Naive thymus-derived CD4-positive, alpha-beta T cell (primary cell): ENCODE results near the gene PHLDA2. TPM values are rescaled to one million over a fixed set of nuclear protein-coding genes. Genes with fewer than 3 reads are reported as not detected.

Source experiments
- ATAC-seq: fragments of 150-1000 bp; cut with Tn5 transposase; 2 replicates; pipeline ENCODE4 v1.10.0; 2021; ENCODE audit warnings: mild to moderate bottlenecking, moderate library complexity
- CTCF ChIA-PET: fragments of 350-600 bp; sonication (Branson Sonifier 250); formaldehyde crosslinking; loops from one replicate; lab custom pipeline; 2021; ENCODE audit warnings: antibody characterized with exemption; lab: Charles Lee
- POLR2A ChIA-PET: fragments of 350-600 bp; sonication (Branson Sonifier 250); formaldehyde crosslinking; loops from one replicate; lab custom pipeline; 2021; ENCODE audit warnings: antibody characterized with exemption, inconsistent platforms; lab: Charles Lee
- DNase-seq, 9 donors: peaks; one replicate each; pipeline versions ENCODE4 v3.0.0 to v3.0.0-alpha.2; 2020 to 2022; ENCODE audit warnings: mixed read lengths in 1 of 9
- H3K27ac ChIP-seq: one replicate; pipeline ENCODE4 v1.7.0; 2013; ENCODE audit warnings: mild to moderate bottlenecking, low read depth, low read length, moderate library complexity
- H3K27me3 ChIP-seq, 2 donors: one replicate each; pipeline ENCODE4 v1.7.0; 2013; ENCODE audit warnings: low read length in 2 of 2, mild to moderate bottlenecking in 2 of 2, moderate library complexity in 2 of 2; ENCODE audit not compliant: control insufficient read depth in 2 of 2, insufficient read depth in 2 of 2
- H3K36me3 ChIP-seq, 3 experiments: 1 replicate in 2 of 3; 2 replicates in 1 of 3; pipeline ENCODE4 v1.7.0; 2013; ENCODE audit warnings: low read length in 3 of 3, mild to moderate bottlenecking in 3 of 3, moderate library complexity in 1 of 3; ENCODE audit not compliant: insufficient read depth in 3 of 3, control insufficient read depth in 2 of 3
- H3K4me1 ChIP-seq, 2 donors: one replicate each; pipeline ENCODE4 v1.7.0; 2013; ENCODE audit warnings: low read length in 2 of 2, mild to moderate bottlenecking in 2 of 2, moderate library complexity in 1 of 2; ENCODE audit not compliant: control insufficient read depth in 2 of 2, insufficient read depth in 2 of 2
- H3K4me3 ChIP-seq: 2 replicates; pipeline ENCODE4 v1.7.0; 2013; ENCODE audit warnings: mild to moderate bottlenecking, low read length
- H3K9me3 ChIP-seq, 3 experiments: 1 replicate in 2 of 3; 2 replicates in 1 of 3; pipeline ENCODE4 v1.7.0; 2013; ENCODE audit warnings: low read length in 3 of 3; ENCODE audit not compliant: control insufficient read depth in 2 of 3
- H3K27ac Mint-ChIP-seq, 9 donors: one replicate each; pipeline ENCODE4 v1.8.0; 2020 to 2022; ENCODE audit warnings: mixed read lengths in 9 of 9, mild to moderate bottlenecking in 8 of 9, moderate library complexity in 5 of 9, inconsistent platforms in 2 of 9
- H3K27me3 Mint-ChIP-seq, 5 donors: one replicate each; pipeline ENCODE4 v1.8.0; 2021 to 2022; ENCODE audit warnings: mixed read lengths in 5 of 5, mild to moderate bottlenecking in 1 of 5
- H3K36me3 Mint-ChIP-seq, 5 donors: one replicate each; pipeline ENCODE4 v1.8.0; 2020 to 2022; ENCODE audit warnings: mixed read lengths in 5 of 5, mild to moderate bottlenecking in 3 of 5, inconsistent platforms in 1 of 5
- H3K4me1 Mint-ChIP-seq, 7 donors: one replicate each; pipeline ENCODE4 v1.8.0; 2020 to 2022; ENCODE audit warnings: mixed read lengths in 7 of 7, mild to moderate bottlenecking in 3 of 7, inconsistent platforms in 1 of 7
- H3K4me3 Mint-ChIP-seq, 10 donors: one replicate each; pipeline ENCODE4 v1.8.0; 2020 to 2022; ENCODE audit warnings: mild to moderate bottlenecking in 10 of 10, mixed read lengths in 10 of 10, moderate library complexity in 6 of 10, inconsistent platforms in 2 of 10
- H3K9me3 Mint-ChIP-seq, 11 donors: one replicate each; pipeline ENCODE4 v1.8.0; 2020 to 2022; ENCODE audit warnings: mixed read lengths in 11 of 11, mild to moderate bottlenecking in 4 of 11, inconsistent platforms in 1 of 11, moderate library complexity in 1 of 11
- intact Hi-C, 2 donors: fragments of 100-400 bp; cut with micrococcal nuclease; formaldehyde crosslinking; loops; one replicate each; pipeline ENCODE4 v1.15.1; 2023
- polyA plus RNA-seq, 2 donors: library from polyadenylated mRNA; unstranded; fragments of 300-500 nt; fragmentation: Illumina TruSeq; gene quantifications; one replicate each; pipeline ENCODE4 v1.2.3, GENCODE V29; 2021
- total RNA-seq, 6 experiments: library from RNA in 5 of 6; stranded (reverse) in 5 of 6; gene quantifications; 1 replicate in 5 of 6; 2 replicates in 1 of 6; pipeline ENCODE4 v1.2.3 and lab custom pipeline; 2021 to 2026

The PHLDA2 gene
- total and polyA plus RNA-seq, 7 experiments from 2014 or later, result 2.5 to 7.9 (median 4.5) TPM; not detected in 4

GRCh38 chr11:2929531-2929949 lies 320 bp upstream of the PHLDA2 start:
- DNase-seq, result peak in 2 of 9 donors; percentile 47 to 84

GRCh38 chr11:2927851-2928604 lies 1.2 kb downstream of the PHLDA2 start:
- H3K27me3 Mint-ChIP-seq, result peaks cover 4 to 30% (median 8%) of the 10 kb centered on the region in 5 donors
- peak overlapping the region in 9 of 10 donors; percentile 65 to 86 (median 72) for H3K4me3 Mint-ChIP-seq
- peak overlapping the region in 2 of 9 donors; percentile 36 to 38 for H3K27ac Mint-ChIP-seq
- no peaks in the 10 kb centered on the region for H3K9me3 Mint-ChIP-seq
- Histone ChIP-seq H3K4me1 (peaks cover 13 to 20% of the 10 kb centered on the region in 2 donors), H3K4me3 (no peak overlapping the region), H3K27ac (no peak overlapping the region), H3K36me3 (no peaks in the 10 kb centered on the region), H3K9me3 (no peaks in the 10 kb centered on the region), H3K27me3 (peaks cover 3 to 4% of the 10 kb centered on the region in 2 donors)
- DNase-seq (no peak), ATAC-seq (no peak)
- ChIA-PET CTCF (interaction anchor here (0.6 to 2.3 kb wide), 2 partner anchors 14 to 35 kb away, joined by 3 to 9 read pairs; no protein-coding TSS in a partner anchor), POLR2A (no interaction called here)
- intact Hi-C loops, result loop anchor here (2.0 kb wide), 2 partner anchors 25 to 35 kb away; a partner anchor contains a TSS
- peaks cover 14 to 26% (median 20%) of the 10 kb centered on the region in 7 donors for H3K4me1 Mint-ChIP-seq
- no peaks in the 10 kb centered on the region for H3K36me3 Mint-ChIP-seq

More at GRCh38 chr11:2929531-2929949, 320 bp upstream of the PHLDA2 start:
- Mint-ChIP-seq H3K27ac (peak overlapping the region in 3 of 9 donors; percentile 52 to 76 (median 57)), H3K4me3 (peak overlapping the region; percentile 72 to 89 (median 84)), H3K9me3 (no peaks in the 10 kb centered on the region), H3K36me3 (no peaks in the 10 kb centered on the region), H3K4me1 (peaks cover 14 to 35% (median 20%) of the 10 kb centered on the region in 7 donors), H3K27me3 (peaks cover 4 to 30% (median 8%) of the 10 kb centered on the region in 5 donors)
- peak overlapping the region; percentile 61 for H3K4me3 ChIP-seq
- H3K27me3 ChIP-seq, result peaks cover 3 to 4% of the 10 kb centered on the region in 2 donors
- peak; percentile 46 for ATAC-seq
- no peak overlapping the region for H3K27ac ChIP-seq
- no peaks in the 10 kb centered on the region for H3K36me3 ChIP-seq
- POLR2A ChIA-PET, result interaction anchor here (1.1 to 1.5 kb wide), 2 partner anchors 13 to 14 kb away, joined by 3 to 4 read pairs; no protein-coding TSS in a partner anchor
- no peaks in the 10 kb centered on the region for H3K9me3 ChIP-seq
- intact Hi-C loops, result loop anchor here (2.0 kb wide), 2 partner anchors 27 to 37 kb away; a partner anchor contains a TSS
- CTCF ChIA-PET, result interaction anchor here (0.6 to 2.3 kb wide), 6 partner anchors 31 to 397 kb away, joined by 3 to 10 read pairs (median 6); no protein-coding TSS in a partner anchor
- peaks cover 13 to 20% of the 10 kb centered on the region in 2 donors for H3K4me1 ChIP-seq

- Mint-ChIP-seq H3K27ac (peak overlapping the region in 1 of 9 donors; percentile 13), H3K4me1 (peaks cover 14 to 23% (median 20%) of the 10 kb centered on the region in 7 donors), H3K27me3 (peaks cover 4 to 30% (median 8%) of the 10 kb centered on the region in 5 donors), H3K9me3 (no peaks in the 10 kb centered on the region), H3K36me3 (no peaks in the 10 kb centered on the region), H3K4me3 (peak overlapping the region in 7 of 10 donors; percentile 65 to 86 (median 77))
- Histone ChIP-seq H3K27ac (no peak overlapping the region), H3K4me1 (peaks cover 13 to 20% of the 10 kb centered on the region in 2 donors), H3K27me3 (peaks cover 3 to 4% of the 10 kb centered on the region in 2 donors), H3K9me3 (no peaks in the 10 kb centered on the region), H3K36me3 (no peaks in the 10 kb centered on the region), H3K4me3 (no peak overlapping the region)
- ChIA-PET CTCF (no interaction called here), POLR2A (no interaction called here)
- ATAC-seq, result no peak
- intact Hi-C loops, result no loop called here
- no peak for DNase-seq
These were observed 2.0 kb downstream of the PHLDA2 start for GRCh38 chr11:2927121-2927800.

GRCh38 chr11:2926611-2927051 lies 2.6 kb downstream of the PHLDA2 start:
- Histone ChIP-seq H3K27ac (no peak overlapping the region), H3K4me1 (peaks cover 13 to 20% of the 10 kb centered on the region in 2 donors), H3K4me3 (no peak overlapping the region), H3K36me3 (no peaks in the 10 kb centered on the region), H3K9me3 (no peaks in the 10 kb centered on the region), H3K27me3 (peaks cover 3 to 4% of the 10 kb centered on the region in 2 donors)
- no peak for DNase-seq
- ATAC-seq, result no peak
- Mint-ChIP-seq H3K9me3 (no peaks in the 10 kb centered on the region), H3K4me1 (peaks cover 14 to 23% (median 20%) of the 10 kb centered on the region in 7 donors), H3K27ac (peak overlapping the region in 1 of 9 donors; percentile 25), H3K4me3 (no peak overlapping the region), H3K36me3 (no peaks in the 10 kb centered on the region), H3K27me3 (peaks cover 4 to 30% (median 8%) of the 10 kb centered on the region in 5 donors)
- POLR2A ChIA-PET, result no interaction called here
- CTCF ChIA-PET, result no interaction called here
- intact Hi-C loops, result no loop called here

- Histone ChIP-seq H3K4me1 (peaks cover 6 to 16% of the 10 kb centered on the region in 2 donors), H3K27me3 (peaks cover 0 to 4% of the 10 kb centered on the region in 2 donors), H3K36me3 (no peaks in the 10 kb centered on the region), H3K9me3 (no peaks in the 10 kb centered on the region), H3K4me3 (no peak overlapping the region), H3K27ac (no peak overlapping the region)
- Mint-ChIP-seq H3K27me3 (peaks cover 4 to 27% (median 5%) of the 10 kb centered on the region in 5 donors), H3K9me3 (no peaks in the 10 kb centered on the region), H3K27ac (no peak overlapping the region), H3K4me1 (peaks cover 8 to 18% (median 15%) of the 10 kb centered on the region in 7 donors), H3K4me3 (no peak overlapping the region), H3K36me3 (no peaks in the 10 kb centered on the region)
- ChIA-PET POLR2A (interaction anchor here (0.7 kb wide), 1 partner anchor 22 kb away, joined by 3 read pairs; no protein-coding TSS in a partner anchor), CTCF (no interaction called here)
- DNase-seq, result no peak
- intact Hi-C loops, result no loop called here
- no peak for ATAC-seq
These were observed 4.2 kb downstream of the PHLDA2 start for GRCh38 chr11:2924821-2925675.

GRCh38 chr11:2924381-2924780 lies 4.8 kb downstream of the PHLDA2 start:
- H3K9me3 ChIP-seq, result no peaks in the 10 kb centered on the region
- H3K36me3 ChIP-seq, result no peaks in the 10 kb centered on the region
- peaks cover 4 to 24% (median 5%) of the 10 kb centered on the region in 5 donors for H3K27me3 Mint-ChIP-seq
- H3K36me3 Mint-ChIP-seq, result no peaks in the 10 kb centered on the region
- H3K27me3 ChIP-seq, result peaks cover 0 to 4% of the 10 kb centered on the region in 2 donors
- H3K4me1 Mint-ChIP-seq, result peaks cover 8 to 14% (median 11%) of the 10 kb centered on the region in 7 donors
- intact Hi-C loops, result no loop called here
- DNase-seq (no peak), ATAC-seq (no peak)
- H3K27ac ChIP-seq, result no peak overlapping the region
- peaks cover 0 to 12% of the 10 kb centered on the region in 2 donors for H3K4me1 ChIP-seq
- ChIA-PET CTCF (no interaction called here), POLR2A (no interaction called here)
- H3K4me3 Mint-ChIP-seq, result no peak overlapping the region
- H3K27ac Mint-ChIP-seq, result no peak overlapping the region
- H3K9me3 Mint-ChIP-seq, result no peaks in the 10 kb centered on the region
- H3K4me3 ChIP-seq, result no peak overlapping the region
